Retina (tissue), 1 donor: ENCODE measurements around the gene SWAP70.

Source experiments
- DNase-seq: peaks from one replicate; pipeline ENCODE4 v3.0.0-alpha.2; 2016

Gene SWAP70

GRCh38 chr11:9755561-9756185 lies 91.8 kb downstream of the SWAP70 start:
- no peak for DNase-seq

- DNase-seq: no peak
Measured at GRCh38 chr11:9756461-9756860, 92.6 kb downstream of the SWAP70 start.

GRCh38 chr11:9756878-9757277 lies 93.0 kb downstream of the SWAP70 start:
- DNase-seq: no peak

GRCh38 chr11:9757809-9758636 lies 94.1 kb downstream of the SWAP70 start:
- peak; percentile 88 for DNase-seq

- DNase-seq: peak; percentile 87
Measured at GRCh38 chr11:9758637-9759518, 95.0 kb downstream of the SWAP70 start.

GRCh38 chr11:9759519-9760192 lies 95.8 kb downstream of the SWAP70 start:
- DNase-seq: peak; percentile 13

GRCh38 chr11:9760193-9760575 lies 96.3 kb downstream of the SWAP70 start:
- DNase-seq: no peak

GRCh38 chr11:9761441-9761945 lies 97.6 kb downstream of the SWAP70 start:
- no peak for DNase-seq

- DNase-seq: no peak
Measured at GRCh38 chr11:9762531-9762930, 98.7 kb downstream of the SWAP70 start.

- DNase-seq: no peak
Measured at GRCh38 chr11:9763301-9763700, 99.4 kb downstream of the SWAP70 start.

GRCh38 chr11:9765320-9766101 lies 101.6 kb downstream of the SWAP70 start:
- DNase-seq: peak; percentile 47

GRCh38 chr11:9769621-9770020 lies 105.7 kb downstream of the SWAP70 start:
- DNase-seq: no peak

- no peak for DNase-seq
Measured at GRCh38 chr11:9771071-9771511, 107.2 kb downstream of the SWAP70 start.

GRCh38 chr11:9772218-9772617 lies 108.3 kb downstream of the SWAP70 start:
- DNase-seq: no peak

- no peak for DNase-seq
Measured at GRCh38 chr11:9773524-9773923, 109.6 kb downstream of the SWAP70 start.

- DNase-seq: no peak
Measured at GRCh38 chr11:9774109-9774508, 110.2 kb downstream of the SWAP70 start.

GRCh38 chr11:9774591-9775397 lies 110.9 kb downstream of the SWAP70 start:
- no peak for DNase-seq

GRCh38 chr11:9775398-9775779 lies 111.5 kb downstream of the SWAP70 start:
- no peak for DNase-seq

- DNase-seq: no peak
Measured at GRCh38 chr11:9776203-9776602, 112.3 kb downstream of the SWAP70 start.

- no peak for DNase-seq
Measured at GRCh38 chr11:9777066-9777465, 113.2 kb downstream of the SWAP70 start.

- no peak for DNase-seq
Measured at GRCh38 chr11:9777525-9777924, 113.6 kb downstream of the SWAP70 start.
